ENCODE results near the gene SFSWAP. TPM values are rescaled to one million over a fixed set of nuclear protein-coding genes. Genes with fewer than 3 reads are reported as not detected.

The SFSWAP gene
- total and polyA plus RNA-seq, 2 of the 13 experiments (the other 11 are each of a cell fraction or from before 2014, with no cell fraction given), result 17.1 to 27.7 TPM

GRCh38 chr12:131723532-131723931 is 12.6 kb downstream of the SFSWAP start:
- H3K36me3 ChIP-seq (replicated peaks in 1 of 2; ENCODE audit: control insufficient read depth in 1 of 2, insufficient read depth in 2 of 2, low read length in 2 of 2), result peaks cover 25 to 86% of the 10 kb centered on the region in 2 experiments
- POLR2A ChIA-PET, result no interaction called here
- CTCF ChIA-PET (ENCODE audit: low intra/inter-chr PET ratio, low total read pairs), result no interaction called here
- no peak overlapping the region for H3K9ac ChIP-seq (ENCODE audit: insufficient read depth, low read depth, low read length)
- H3K27ac ChIP-seq (ENCODE audit: extremely low read length, insufficient read depth, low read length), result no peak overlapping the region
- no peak overlapping the region for H2AFZ ChIP-seq (ENCODE audit: low read length)
- no peak for TF ChIP-seq ZNF280D (CRISPR knock-in tag; IDR thresholded peaks at IDR 0.05)
- no peaks in the 10 kb centered on the region for H3K27me3 ChIP-seq (ENCODE audit: control insufficient read depth in 1 of 2, insufficient read depth in 2 of 2, low read length in 2 of 2)
- FAIRE-seq (no peak), DNase-seq (ENCODE audit: low spot score) (no peak), ATAC-seq (no peak)
- H3K9me3 ChIP-seq (ENCODE audit: low read length), result no peaks in the 10 kb centered on the region
- no peaks in the 10 kb centered on the region for H3K4me1 ChIP-seq (ENCODE audit: insufficient read depth, low read length)
- WGBS (ENCODE audit: low lambda C conversion rate), result 95% methylated on average over 5 of the region's 5 CpGs
- BruUV-seq (replicated peaks), result no TSS peak
- no peak overlapping the region for H3K4me3 ChIP-seq (replicated peaks in 1 of 3; ENCODE audit: insufficient read depth in 1 of 3, low read depth in 2 of 3, low read length in 3 of 3)
- in situ Hi-C loops (cut with HindIII; ENCODE audit: extremely low pct_ligation_motif_present, low pct_unique_long_range_greater_than_20kb), result no loop called here
- H3K4me2 ChIP-seq (ENCODE audit: low read depth, low read length), result no peak overlapping the region
- H3K79me2 ChIP-seq (ENCODE audit: insufficient read depth, low read length), result peaks cover 5% of the 10 kb centered on the region
- intact Hi-C loops (cut with micrococcal nuclease; ENCODE audit: unreplicated experiment), result no loop called here
- H4K20me1 ChIP-seq (ENCODE audit: insufficient read depth, low read length), result no peaks in the 10 kb centered on the region

- ATAC-seq, result no peak
- Histone ChIP-seq H3K79me2 (ENCODE audit: insufficient read depth, low read length) (peaks cover 5% of the 10 kb centered on the region), H3K4me3 (replicated peaks in 1 of 3; ENCODE audit: insufficient read depth in 1 of 3, low read depth in 2 of 3, low read length in 3 of 3) (no peak overlapping the region), H3K4me1 (ENCODE audit: insufficient read depth, low read length) (no peaks in the 10 kb centered on the region), H3K9ac (ENCODE audit: insufficient read depth, low read depth, low read length) (no peak overlapping the region), H3K27me3 (ENCODE audit: control insufficient read depth in 1 of 2, insufficient read depth in 2 of 2, low read length in 2 of 2) (no peaks in the 10 kb centered on the region), H4K20me1 (ENCODE audit: insufficient read depth, low read length) (no peaks in the 10 kb centered on the region), H3K27ac (ENCODE audit: extremely low read length, insufficient read depth, low read length) (no peak overlapping the region), H3K9me3 (ENCODE audit: low read length) (no peaks in the 10 kb centered on the region), H3K4me2 (ENCODE audit: low read depth, low read length) (no peak overlapping the region), H2AFZ (ENCODE audit: low read length) (no peak overlapping the region), H3K36me3 (replicated peaks in 1 of 2; ENCODE audit: control insufficient read depth in 1 of 2, insufficient read depth in 2 of 2, low read length in 2 of 2) (peaks cover 26 to 86% of the 10 kb centered on the region in 2 experiments)
- no peak for FAIRE-seq
- in situ Hi-C loops (cut with HindIII; ENCODE audit: extremely low pct_ligation_motif_present, low pct_unique_long_range_greater_than_20kb), result no loop called here
- POLR2A ChIA-PET, result no interaction called here
- intact Hi-C loops (cut with micrococcal nuclease; ENCODE audit: unreplicated experiment), result no loop called here
- CTCF ChIA-PET (ENCODE audit: low intra/inter-chr PET ratio, low total read pairs), result no interaction called here
- BruUV-seq (replicated peaks), result no TSS peak
- DNase-seq (ENCODE audit: low spot score), result no peak
- 93% methylated on average over 2 of the region's 2 CpGs for WGBS (ENCODE audit: low lambda C conversion rate)
- TF ChIP-seq SCMH1 (CRISPR knock-in tag; IDR thresholded peaks at IDR 0.05; ENCODE audit: borderline replicate concordance) (no peak), HIVEP1 (CRISPR knock-in tag; IDR thresholded peaks at IDR 0.05) (no peak), FOXO1 (CRISPR knock-in tag; IDR thresholded peaks at IDR 0.05) (no peak), ZBTB14 (CRISPR knock-in tag; IDR thresholded peaks at IDR 0.05) (no peak), ZNF891 (CRISPR knock-in tag; IDR thresholded peaks at IDR 0.05) (no peak), ZKSCAN1 (IDR thresholded peaks at IDR 0.05; ENCODE audit: low read length) (no peak), YEATS2 (CRISPR knock-in tag; IDR thresholded peaks at IDR 0.05; ENCODE audit: borderline replicate concordance) (no peak), CCDC6 (CRISPR knock-in tag; IDR thresholded peaks at IDR 0.05) (no peak), CHD4 (IDR thresholded peaks at IDR 0.05; ENCODE audit: borderline replicate concordance, low read length) (no peak), JUN (CRISPR knock-in tag; IDR thresholded peaks at IDR 0.05) (no peak), PRMT3 (CRISPR knock-in tag; IDR thresholded peaks at IDR 0.05; ENCODE audit: borderline replicate concordance, low read depth) (no peak)
Observed at GRCh38 chr12:131724534-131724933, 13.6 kb downstream of the SFSWAP start.
